K562 (cell line): ENCODE results near the gene SPDYE1. TPM values are rescaled to one million over a fixed set of nuclear protein-coding genes. Genes with fewer than 3 reads are reported as not detected.
A peak's percentile ranks its signal among the peaks of the same experiment; 100 is the strongest.

Source experiments
- FOS ChIP-seq: IDR thresholded peaks from 3 replicates; pipeline ENCODE4 v1.6.1; 2011; ENCODE audit not compliant: insufficient read length; ENCODE audit errors: extremely low read depth
- GTF2E2 ChIP-seq: fragments of 200-800 bp; sonication (Bioruptor generic); IDR thresholded peaks from 2 replicates; pipeline ENCODE4 v1.6.1; 2016; ENCODE audit warnings: missing genetic modification characterization, missing compliant biosample characterization
- HCFC1 ChIP-seq: IDR thresholded peaks from 2 replicates; pipeline ENCODE4 v1.6.1; 2012; ENCODE audit warnings: low read depth, low read length, improper control_type of control experiment
- HDAC3 ChIP-seq: fragments of 450-650 bp; IDR thresholded peaks from 2 replicates; pipeline ENCODE4 v1.6.1; 2018; ENCODE audit warnings: borderline replicate concordance, mild to moderate bottlenecking, moderate library complexity; ENCODE audit not compliant: partially characterized antibody
- HOXB6 ChIP-seq: fragments of 250-450 bp; sonication (Bioruptor Pico); IDR thresholded peaks from 2 replicates; pipeline ENCODE4 v1.5.1; 2022; ENCODE audit warnings: mild to moderate bottlenecking, borderline replicate concordance
- JUNB ChIP-seq: fragments of 450-650 bp; formaldehyde crosslinking; conservative IDR thresholded peaks from 2 replicates; pipeline ENCODE4 v1.4.0; 2020; ENCODE audit warnings: mild to moderate bottlenecking
- MAZ ChIP-seq, 2 experiments: fragments of 450-650 bp in 1 of 2; sonication (generic) in 1 of 2; formaldehyde crosslinking; IDR thresholded peaks in 1 of 2; conservative IDR thresholded peaks in 1 of 2; 2 replicates each; pipeline versions ENCODE4 v1.4.0 to v1.5.0; 2020; ENCODE audit warnings: mild to moderate bottlenecking in 1 of 2, missing genetic modification reagents in 1 of 2
- MBD2 ChIP-seq: sonication (generic); IDR thresholded peaks from 2 replicates; pipeline ENCODE4 v1.6.1; 2016; ENCODE audit warnings: low read depth, borderline replicate concordance
- NFE2L1 ChIP-seq: fragments of 450-650 bp; IDR thresholded peaks from 2 replicates; pipeline ENCODE4 v1.6.1; 2016; ENCODE audit warnings: missing genetic modification characterization, low read depth, mild to moderate bottlenecking, missing compliant biosample characterization, moderate library complexity, borderline replicate concordance
- NFIX ChIP-seq: fragments of 250-450 bp; sonication (Bioruptor Pico); IDR thresholded peaks from 2 replicates; pipeline ENCODE4 v1.4.0; 2020; ENCODE audit warnings: low read depth, mild to moderate bottlenecking, moderate library complexity
- POLR3G ChIP-seq: IDR thresholded peaks from 2 replicates; pipeline ENCODE4 v1.6.1; 2011; ENCODE audit not compliant: insufficient read length, insufficient replicate concordance; ENCODE audit errors: extremely low read depth
- SMAD3 ChIP-seq: fragments of 450-650 bp; formaldehyde crosslinking; conservative IDR thresholded peaks from 2 replicates; pipeline ENCODE4 v1.4.0; 2020; ENCODE audit warnings: mild to moderate bottlenecking
- TAF15 ChIP-seq: fragments of 200-400 bp; formaldehyde crosslinking; IDR thresholded peaks from 2 replicates; pipeline ENCODE4 v1.6.1; 2017; ENCODE audit warnings: mild to moderate bottlenecking, low read depth, low read length, moderate library complexity
- ZNF253 ChIP-seq: fragments of 250-450 bp; sonication (Bioruptor Pico); conservative IDR thresholded peaks from 2 replicates; pipeline ENCODE4 v1.6.1; 2021; ENCODE audit warnings: mild to moderate bottlenecking
- ZNF324 ChIP-seq: fragments of 250-450 bp; sonication (Bioruptor Pico); IDR thresholded peaks from 2 replicates; pipeline ENCODE4 v1.4.0; 2020; ENCODE audit warnings: mild to moderate bottlenecking
- ZNF75A ChIP-seq: fragments of 450-650 bp; formaldehyde crosslinking; IDR thresholded peaks from 2 replicates; pipeline ENCODE4 v1.4.0; 2020; ENCODE audit warnings: mild to moderate bottlenecking
- polyA plus RNA-seq, 8 experiments: library from polyadenylated mRNA; depleted of rRNA in 4 of 8; stranded (reverse) in 5 of 8; unstranded in 3 of 8; fragments of >200 nt; fragmentation: Nextera tagmentation in 2 of 8; fragmentation: Illumina TruSeq in 1 of 8; extraction: Ambion mirVana in 2 of 8; extraction: Trizol in 1 of 8; gene quantifications; 2 replicates each; pipeline versions ENCODE4 v1.2.1 to v1.2.3, GENCODE V29; 2011 to 2014; ENCODE audit warnings: inconsistent platforms in 1 of 8, missing spikeins in 1 of 8
- total RNA-seq, 7 experiments: library from RNA; depleted of rRNA in 6 of 7; stranded (reverse); fragments of >200 nt in 6 of 7; fragmentation: Illumina TruSeq in 2 of 7; extraction: Trizol in 2 of 7; gene quantifications; 2 replicates each; pipeline versions ENCODE4 v1.2.1 to v1.2.3, GENCODE V29; 2011 to 2021; ENCODE audit warnings: low replicate concordance in 1 of 7
- TF ChIP-seq, protein P1 (sequence below): sonication (generic); formaldehyde crosslinking; IDR thresholded peaks from 2 replicates; pipeline ENCODE4 v1.8.0; 2023; ENCODE audit warnings: mild to moderate bottlenecking, missing genetic modification reagents
- TF ChIP-seq, protein P2 (sequence below): IDR thresholded peaks from 2 replicates; pipeline ENCODE4 v1.6.1; 2014; ENCODE audit warnings: antibody characterized with exemption
- TF ChIP-seq, protein P3 (sequence below), 2 experiments: fragments of 450-650 bp in 1 of 2; IDR thresholded peaks; 2 replicates each; pipeline ENCODE4 v1.6.1; 2011 to 2017; ENCODE audit warnings: low read depth in 2 of 2, antibody characterized with exemption in 1 of 2, borderline replicate concordance in 1 of 2, low read length in 1 of 2, mild to moderate bottlenecking in 1 of 2, mixed read lengths in 1 of 2; ENCODE audit not compliant: control insufficient read depth in 1 of 2

Gene SPDYE1
- total and polyA plus RNA-seq, 9 of the 15 experiments (the other 6 are each of a cell fraction or from before 2014, with no cell fraction given): 0.04 to 0.10 TPM; not detected in 7

DNA sequence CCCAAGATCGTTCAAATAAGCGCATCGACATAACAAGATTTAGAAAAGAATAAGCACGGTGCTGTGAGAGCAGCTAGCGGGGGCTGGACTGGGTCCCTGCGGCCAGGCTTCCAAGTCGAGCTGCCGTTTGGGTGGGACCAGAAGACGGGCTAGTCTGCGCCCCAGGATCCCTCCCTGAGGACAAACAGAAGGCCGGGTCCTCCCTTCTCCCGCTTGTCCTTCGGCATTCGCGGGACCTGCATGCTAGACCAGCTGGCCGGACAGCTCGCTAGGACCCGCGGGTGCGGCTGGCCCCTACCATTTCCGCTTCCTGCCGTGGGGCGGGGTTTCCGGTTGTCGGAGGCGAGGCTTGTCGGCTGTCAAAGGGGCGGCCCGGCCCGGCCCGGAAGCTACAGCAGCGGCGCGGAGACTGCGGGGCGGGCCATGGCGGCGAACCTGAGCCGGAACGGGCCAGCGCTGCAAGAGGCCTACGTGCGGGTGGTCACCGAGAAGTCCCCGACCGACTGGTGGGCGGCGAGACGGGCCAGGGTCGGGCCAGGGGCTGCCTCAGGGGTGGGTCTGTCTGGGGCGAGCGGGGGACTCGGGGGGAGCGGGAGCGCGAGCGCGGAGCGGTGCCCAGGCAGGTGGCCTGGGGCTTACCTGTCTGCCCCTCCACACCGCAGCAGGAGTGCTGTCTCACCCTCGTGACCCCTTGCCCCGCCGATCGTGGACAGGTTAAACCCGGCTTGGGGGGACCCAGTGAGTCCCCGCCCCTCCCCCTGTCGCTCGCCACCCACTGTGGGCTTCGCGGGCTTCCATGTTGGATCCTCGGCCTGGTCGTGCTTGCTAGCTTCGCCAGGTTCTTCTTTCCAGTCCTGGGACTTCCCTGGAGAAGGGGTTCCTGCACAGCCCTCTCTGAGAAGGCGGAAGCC, 46.9 kb downstream of the SPDYE1 start, which contains the start of gene DBNL (continued):
- no peak for TF ChIP-seq TAF15
- no peak for TF ChIP-seq ZNF75A
- TF ChIP-seq SMAD3 (CRISPR knock-in tag): no peak
- TF ChIP-seq, protein P1, sequence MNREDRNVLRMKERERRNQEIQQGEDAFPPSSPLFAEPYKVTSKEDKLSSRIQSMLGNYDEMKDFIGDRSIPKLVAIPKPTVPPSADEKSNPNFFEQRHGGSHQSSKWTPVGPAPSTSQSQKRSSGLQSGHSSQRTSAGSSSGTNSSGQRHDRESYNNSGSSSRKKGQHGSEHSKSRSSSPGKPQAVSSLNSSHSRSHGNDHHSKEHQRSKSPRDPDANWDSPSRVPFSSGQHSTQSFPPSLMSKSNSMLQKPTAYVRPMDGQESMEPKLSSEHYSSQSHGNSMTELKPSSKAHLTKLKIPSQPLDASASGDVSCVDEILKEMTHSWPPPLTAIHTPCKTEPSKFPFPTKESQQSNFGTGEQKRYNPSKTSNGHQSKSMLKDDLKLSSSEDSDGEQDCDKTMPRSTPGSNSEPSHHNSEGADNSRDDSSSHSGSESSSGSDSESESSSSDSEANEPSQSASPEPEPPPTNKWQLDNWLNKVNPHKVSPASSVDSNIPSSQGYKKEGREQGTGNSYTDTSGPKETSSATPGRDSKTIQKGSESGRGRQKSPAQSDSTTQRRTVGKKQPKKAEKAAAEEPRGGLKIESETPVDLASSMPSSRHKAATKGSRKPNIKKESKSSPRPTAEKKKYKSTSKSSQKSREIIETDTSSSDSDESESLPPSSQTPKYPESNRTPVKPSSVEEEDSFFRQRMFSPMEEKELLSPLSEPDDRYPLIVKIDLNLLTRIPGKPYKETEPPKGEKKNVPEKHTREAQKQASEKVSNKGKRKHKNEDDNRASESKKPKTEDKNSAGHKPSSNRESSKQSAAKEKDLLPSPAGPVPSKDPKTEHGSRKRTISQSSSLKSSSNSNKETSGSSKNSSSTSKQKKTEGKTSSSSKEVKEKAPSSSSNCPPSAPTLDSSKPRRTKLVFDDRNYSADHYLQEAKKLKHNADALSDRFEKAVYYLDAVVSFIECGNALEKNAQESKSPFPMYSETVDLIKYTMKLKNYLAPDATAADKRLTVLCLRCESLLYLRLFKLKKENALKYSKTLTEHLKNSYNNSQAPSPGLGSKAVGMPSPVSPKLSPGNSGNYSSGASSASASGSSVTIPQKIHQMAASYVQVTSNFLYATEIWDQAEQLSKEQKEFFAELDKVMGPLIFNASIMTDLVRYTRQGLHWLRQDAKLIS (CRISPR knock-in tag): no peak
- TF ChIP-seq MAZ (CRISPR knock-in tag; conservative IDR thresholded peaks at IDR 0.05 in 1 of 2, IDR thresholded peaks at IDR 0.05 in 1 of 2): peak; percentile 89 to 97
- TF ChIP-seq JUNB (CRISPR knock-in tag): no peak
- peak; percentile 83 for TF ChIP-seq MBD2
- peak; percentile 71 for TF ChIP-seq HCFC1
- no peak for TF ChIP-seq FOS
- TF ChIP-seq, protein P2, sequence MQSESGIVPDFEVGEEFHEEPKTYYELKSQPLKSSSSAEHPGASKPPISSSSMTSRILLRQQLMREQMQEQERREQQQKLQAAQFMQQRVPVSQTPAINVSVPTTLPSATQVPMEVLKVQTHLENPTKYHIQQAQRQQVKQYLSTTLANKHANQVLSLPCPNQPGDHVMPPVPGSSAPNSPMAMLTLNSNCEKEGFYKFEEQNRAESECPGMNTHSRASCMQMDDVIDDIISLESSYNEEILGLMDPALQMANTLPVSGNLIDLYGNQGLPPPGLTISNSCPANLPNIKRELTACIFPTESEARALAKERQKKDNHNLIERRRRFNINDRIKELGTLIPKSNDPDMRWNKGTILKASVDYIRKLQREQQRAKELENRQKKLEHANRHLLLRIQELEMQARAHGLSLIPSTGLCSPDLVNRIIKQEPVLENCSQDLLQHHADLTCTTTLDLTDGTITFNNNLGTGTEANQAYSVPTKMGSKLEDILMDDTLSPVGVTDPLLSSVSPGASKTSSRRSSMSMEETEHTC: no peak
- TF ChIP-seq POLR3G: no peak
- TF ChIP-seq GTF2E2 (tag): 0 out of 2 replicates have a peak, but pooled peaks have one; percentile 34
- TF ChIP-seq ZNF324 (CRISPR knock-in tag): no peak
- no peak for TF ChIP-seq HDAC3
- TF ChIP-seq, protein P3, sequence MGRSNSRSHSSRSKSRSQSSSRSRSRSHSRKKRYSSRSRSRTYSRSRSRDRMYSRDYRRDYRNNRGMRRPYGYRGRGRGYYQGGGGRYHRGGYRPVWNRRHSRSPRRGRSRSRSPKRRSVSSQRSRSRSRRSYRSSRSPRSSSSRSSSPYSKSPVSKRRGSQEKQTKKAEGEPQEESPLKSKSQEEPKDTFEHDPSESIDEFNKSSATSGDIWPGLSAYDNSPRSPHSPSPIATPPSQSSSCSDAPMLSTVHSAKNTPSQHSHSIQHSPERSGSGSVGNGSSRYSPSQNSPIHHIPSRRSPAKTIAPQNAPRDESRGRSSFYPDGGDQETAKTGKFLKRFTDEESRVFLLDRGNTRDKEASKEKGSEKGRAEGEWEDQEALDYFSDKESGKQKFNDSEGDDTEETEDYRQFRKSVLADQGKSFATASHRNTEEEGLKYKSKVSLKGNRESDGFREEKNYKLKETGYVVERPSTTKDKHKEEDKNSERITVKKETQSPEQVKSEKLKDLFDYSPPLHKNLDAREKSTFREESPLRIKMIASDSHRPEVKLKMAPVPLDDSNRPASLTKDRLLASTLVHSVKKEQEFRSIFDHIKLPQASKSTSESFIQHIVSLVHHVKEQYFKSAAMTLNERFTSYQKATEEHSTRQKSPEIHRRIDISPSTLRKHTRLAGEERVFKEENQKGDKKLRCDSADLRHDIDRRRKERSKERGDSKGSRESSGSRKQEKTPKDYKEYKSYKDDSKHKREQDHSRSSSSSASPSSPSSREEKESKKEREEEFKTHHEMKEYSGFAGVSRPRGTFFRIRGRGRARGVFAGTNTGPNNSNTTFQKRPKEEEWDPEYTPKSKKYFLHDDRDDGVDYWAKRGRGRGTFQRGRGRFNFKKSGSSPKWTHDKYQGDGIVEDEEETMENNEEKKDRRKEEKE (IDR thresholded peaks at IDR 0.05; ENCODE audit: borderline replicate concordance in 1 of 2, control insufficient read depth in 1 of 2, low read depth in 2 of 2, low read length in 1 of 2): no peak
- TF ChIP-seq NFE2L1 (tag): no peak
- no peak for TF ChIP-seq ZNF253
- TF ChIP-seq NFIX (CRISPR knock-in tag): no peak
- TF ChIP-seq HOXB6 (CRISPR knock-in tag): no peak
